ENCODE data around the gene DRAP1.
A peak's percentile ranks its signal among the peaks of the same experiment; 100 is the strongest.

Gene DRAP1

DNA sequence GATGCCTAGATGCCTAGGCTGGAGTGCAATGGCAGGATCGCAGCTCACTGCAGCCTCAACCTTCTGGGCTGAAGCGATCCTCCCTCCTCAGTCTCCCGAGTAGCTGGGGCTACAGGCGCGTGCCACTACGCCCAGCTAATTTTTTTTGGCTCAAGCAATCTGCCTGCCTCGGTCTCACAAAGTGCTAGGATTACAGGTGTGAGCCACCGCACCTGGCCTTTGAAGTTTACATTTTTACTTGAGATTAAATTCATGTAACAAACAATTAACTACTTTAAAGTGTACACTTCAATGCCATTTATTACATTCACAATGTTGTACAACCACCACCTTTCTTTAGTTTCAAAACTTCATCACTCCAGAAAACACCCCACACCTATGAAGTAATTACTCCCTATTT is 15.5 kb upstream of the DRAP1 start:
- DNase-seq (ENCODE audit: low read depth): no peak

DNA sequence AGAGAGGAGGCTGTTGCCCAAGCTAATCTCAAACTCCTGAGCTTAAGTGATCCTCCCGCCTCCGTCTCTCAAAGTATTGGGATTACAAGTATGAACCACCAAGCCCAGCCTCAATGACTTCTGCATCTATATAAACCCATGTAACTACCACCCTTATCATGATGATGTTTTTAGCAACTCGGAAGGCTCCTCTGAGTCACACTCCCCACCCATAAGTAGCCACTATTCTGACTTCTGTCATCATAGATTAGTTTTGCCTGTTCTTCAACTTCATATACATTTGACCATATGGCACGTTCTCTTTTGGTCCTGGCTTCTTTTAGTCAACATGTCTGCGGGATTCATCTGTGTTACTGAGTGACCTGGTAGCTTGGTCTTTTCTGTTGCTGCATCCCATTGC is 12.6 kb upstream of the DRAP1 start:
- peak; percentile 28 for DNase-seq (ENCODE audit: low read depth)

DNA sequence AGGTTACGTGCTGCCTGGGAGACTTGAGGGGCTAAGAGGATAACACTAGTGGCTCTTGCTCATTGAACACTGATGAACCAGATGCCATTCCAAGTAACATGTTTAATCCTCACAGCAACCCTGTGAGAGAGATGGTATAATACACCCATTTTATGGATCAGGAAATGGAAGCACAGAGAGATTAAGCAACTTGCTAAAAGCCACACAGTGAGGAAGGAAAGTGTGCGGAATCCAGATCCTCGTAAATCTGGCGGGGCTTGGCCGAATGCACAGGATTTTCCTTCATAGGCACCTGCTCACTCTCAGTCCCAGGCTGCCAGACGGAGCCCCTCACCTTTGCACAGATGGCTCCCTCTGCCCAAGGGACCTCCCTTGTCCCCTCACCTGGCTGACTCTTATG is 11.3 kb upstream of the DRAP1 start:
- DNase-seq (ENCODE audit: low read depth): no peak

DNA sequence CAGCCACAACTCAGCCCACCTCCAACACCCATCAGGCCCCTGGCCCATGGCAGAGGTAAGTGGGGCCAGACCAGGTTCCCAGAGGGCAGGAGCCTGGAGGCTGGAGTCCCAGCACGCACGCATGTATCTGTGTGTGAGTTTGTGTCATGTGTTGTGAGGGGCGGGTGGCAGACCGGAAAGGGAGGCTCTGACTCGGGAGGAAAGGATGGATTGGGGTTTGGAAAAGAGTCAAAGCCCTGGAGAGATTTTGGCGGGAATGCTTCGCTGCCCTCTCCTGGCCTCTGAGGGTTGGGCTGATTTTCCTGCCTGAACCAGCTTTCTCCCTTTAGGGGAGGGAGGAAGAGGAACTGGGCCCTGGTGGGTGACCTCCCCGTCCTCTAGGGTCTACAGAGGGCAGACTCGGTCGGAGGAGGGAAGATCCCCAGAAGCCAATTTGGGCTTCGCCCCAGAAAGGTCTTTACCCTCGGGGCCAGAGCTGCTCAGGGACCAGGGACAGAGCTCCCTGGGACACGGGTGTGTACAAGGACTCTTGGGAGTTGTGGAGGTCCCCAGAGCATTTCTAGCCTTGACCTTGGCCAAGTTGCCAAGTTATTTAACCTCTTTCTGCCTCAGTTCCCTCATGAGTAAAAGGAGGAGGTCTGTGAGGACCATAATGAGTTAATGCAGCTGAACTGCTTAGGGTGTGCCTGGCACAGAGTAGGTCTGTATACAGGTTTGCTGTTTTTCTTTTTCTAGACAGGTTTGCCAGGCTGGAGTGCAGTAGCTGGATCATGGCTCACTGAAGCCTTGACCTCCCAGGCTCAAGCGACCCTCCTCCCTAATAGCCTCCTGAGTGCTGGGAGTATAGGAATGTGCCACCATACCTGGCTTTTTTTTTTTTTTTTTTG is 7.3 kb upstream of the DRAP1 start:
- DNase-seq (ENCODE audit: low read depth): peak; percentile 27

DNA sequence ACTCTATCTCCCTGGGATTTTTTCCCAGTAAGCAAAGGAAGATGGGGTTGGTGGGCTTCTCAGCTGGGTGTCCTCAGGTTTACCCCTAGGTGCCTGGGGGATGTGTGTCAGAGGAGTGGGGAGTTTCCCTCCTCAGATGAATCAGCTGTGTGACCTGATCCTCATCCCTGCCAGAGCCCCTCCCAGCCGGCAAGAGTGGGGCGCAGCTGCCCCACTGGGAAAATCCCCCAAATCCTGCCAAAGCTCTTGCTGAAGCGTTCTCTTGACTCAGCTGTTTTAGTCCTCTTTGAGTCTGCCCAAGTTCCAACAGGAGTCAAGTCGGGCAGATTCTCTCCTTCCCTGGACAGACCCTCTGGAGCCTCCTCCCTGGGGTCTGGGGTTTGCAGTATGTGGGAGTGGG is 6.4 kb upstream of the DRAP1 start:
- peak; percentile 86 for DNase-seq (ENCODE audit: low read depth)

DNA sequence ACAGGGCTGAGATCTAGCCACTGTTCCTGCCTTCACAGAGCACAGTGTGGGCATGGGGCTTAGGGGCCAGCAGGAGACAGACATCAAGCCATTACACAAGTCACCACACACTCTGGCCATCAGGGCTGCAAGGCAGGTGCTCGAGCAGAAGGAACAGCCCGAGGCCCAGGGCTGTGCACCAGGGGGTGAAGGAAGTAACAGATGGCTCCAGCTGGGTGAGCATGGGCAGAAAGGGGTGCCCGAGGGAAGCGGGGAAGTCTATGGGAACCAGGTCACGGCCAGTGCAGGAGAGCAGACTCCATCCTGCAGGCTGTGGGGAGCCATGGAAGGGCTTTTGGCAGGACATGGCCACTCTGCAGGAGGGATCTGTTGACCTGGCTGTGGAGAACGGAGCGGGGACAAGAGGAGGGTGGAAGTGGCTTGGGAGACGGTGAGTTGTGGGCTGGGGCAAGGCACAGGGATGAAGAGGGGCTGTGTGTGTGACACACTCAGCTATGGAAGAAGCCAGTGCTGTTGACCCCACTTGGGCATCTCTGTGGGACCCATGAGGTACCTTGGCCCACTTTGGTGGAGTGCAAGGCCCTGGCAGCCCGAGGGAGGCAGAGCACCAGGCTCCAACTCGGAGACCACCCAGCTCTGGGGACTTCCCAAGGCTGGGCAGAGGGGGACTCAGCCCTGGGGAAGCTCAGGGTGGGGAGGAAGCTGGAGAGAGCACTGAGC is 4.0 kb upstream of the DRAP1 start:
- DNase-seq (ENCODE audit: low read depth): no peak

DNA sequence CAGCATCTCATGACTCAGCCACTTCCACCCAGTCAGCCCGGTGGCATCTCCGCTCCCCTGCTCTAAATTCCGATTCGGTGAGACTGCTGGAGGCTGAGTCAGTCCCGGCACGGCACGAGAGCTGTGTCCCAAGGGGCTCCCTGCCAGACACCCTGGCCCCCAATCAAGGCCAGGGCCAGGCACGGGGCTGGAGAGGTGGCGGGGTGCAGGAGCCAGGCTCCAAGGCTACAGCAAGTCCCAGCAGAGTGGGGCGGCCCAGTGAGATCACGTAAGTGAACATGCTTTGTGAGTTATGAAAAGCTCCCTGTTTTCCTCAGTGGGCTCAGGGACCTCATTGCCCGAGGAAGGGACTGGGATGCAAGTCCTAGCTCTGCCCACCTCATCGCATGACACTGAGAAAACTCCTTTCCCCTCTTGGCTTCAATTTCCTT is 3.4 kb upstream of the DRAP1 start:
- DNase-seq (ENCODE audit: low read depth): peak; percentile 98

DNA sequence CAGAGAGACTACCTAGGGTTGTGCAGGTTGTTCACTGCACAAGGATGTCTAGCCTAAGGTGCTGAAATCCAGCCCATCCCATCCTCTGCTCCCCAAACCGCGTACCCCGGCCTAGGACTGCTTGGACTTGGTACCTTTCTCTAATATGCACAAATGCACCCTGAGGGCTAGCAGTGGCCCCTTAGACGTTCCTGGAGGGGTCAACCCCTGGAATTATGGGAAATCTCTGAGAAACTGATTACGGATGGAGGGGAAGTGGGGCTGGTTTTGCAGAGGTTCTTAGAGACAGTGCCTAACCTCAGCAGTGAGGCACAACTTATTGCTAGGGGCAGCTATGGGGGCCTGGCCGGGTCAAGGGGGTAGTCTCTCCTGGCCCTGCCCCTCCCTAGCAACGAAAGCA is 2.8 kb upstream of the DRAP1 start:
- DNase-seq (ENCODE audit: low read depth): no peak

DNA sequence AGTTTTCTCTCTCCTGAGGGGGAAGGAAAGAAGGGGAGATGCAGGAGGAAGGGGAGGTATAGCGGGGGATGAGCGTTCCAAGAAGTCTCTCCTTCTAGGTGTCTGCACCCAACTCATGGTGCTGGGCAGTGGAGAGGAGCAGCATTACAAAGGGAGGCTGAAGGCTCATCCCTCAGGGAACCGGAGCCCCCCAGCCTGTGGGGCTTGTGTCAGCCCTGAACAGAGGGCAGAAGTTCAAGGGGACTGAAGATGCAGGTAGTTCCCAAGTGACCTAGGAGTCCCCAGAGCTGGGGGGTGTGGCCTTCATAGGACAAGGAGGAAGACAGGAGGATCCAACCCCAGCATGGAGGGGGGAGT is 2.2 kb upstream of the DRAP1 start:
- no peak for DNase-seq (ENCODE audit: low read depth)

DNA sequence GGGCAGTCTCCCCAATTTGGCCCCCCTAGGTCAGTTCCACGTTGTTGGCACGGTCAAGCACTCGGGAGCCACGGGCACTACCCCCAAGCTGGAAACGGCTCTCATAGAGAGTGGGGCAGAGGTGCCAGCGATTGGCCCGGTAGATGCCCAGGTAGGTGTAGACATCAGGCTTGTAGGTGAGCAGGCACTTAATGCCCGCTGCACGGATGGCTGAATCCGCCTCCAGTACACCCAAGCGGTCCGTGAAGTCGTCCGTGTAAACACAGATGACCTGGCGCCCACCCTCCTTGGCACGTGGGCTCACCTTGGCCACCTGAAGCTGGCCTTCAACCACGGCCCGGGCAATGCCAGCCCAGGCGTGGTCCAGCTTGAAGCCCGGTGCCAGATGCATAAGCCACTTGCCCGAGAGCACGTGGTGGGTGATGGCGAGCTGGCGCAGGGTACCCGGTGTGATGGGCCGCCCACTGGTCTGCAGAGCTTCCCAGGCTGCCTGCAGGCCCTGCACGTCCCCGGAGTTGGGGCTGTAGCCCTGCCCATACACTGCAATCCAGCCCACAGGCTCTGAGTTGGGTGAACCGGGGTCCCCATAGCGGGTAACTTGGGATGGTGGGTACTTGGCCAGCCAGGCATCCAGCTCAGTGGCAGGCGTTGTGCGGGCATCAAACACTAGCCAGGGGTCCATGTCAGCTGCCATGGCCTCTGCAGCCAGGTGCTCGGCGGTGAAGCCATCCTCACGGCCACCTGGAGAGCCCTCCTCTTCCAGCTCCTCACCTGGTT is 1.6 kb upstream of the DRAP1 start:
- DNase-seq (ENCODE audit: low read depth): no peak

DNA sequence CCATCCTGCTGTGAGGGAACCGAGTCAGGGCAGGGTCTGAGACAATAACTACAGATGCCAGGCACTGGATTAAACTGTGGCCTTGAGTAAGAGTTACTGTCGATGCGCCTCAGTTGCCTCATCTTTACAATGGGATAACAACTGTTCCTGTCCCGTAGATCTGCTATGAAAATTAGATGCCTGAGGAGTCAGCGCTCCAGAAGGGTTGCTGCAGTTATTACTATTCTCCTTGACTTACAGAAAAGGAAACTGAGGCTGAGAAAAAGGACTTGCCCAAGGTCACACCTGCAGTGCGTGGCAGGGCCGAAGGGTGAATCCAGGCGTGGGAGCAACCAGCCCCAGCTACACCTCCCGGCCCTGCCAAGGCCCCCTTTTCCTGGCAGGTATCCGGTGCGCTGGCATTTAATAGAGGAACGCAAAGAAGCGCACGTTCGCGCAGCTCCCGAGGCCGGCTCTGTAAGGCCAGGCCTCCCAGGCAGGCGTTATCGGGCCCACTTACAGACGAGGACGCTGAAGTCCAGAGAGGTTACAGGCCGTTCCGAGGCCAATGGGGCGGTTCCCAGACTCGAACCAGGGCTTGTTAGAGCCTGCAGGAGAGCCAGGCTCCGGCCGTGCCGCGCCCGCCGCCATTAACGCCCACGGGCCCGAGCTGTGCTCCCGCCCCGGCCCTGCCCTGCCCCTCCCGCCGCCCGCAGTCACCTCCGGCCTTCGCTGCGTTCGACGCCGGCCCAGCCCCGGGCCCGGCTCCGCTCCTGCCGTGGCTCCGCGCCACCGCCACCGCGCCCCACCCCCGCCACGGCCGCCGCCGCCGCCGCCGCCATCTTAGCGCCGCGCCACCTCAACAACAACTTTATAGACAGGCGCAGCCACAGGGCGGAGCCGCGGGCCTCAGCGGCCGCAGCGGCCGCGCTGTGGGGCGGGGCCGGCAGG is 750 bp upstream of the DRAP1 start, which contains the start of gene C11orf68:
Gene C11orf68 (minus strand): TSS at position 852 of the 930 bp plus-strand sequence. CDS start 31 bp downstream, at position 821.
- peak; percentile 44 for DNase-seq (ENCODE audit: low read depth)

DNA sequence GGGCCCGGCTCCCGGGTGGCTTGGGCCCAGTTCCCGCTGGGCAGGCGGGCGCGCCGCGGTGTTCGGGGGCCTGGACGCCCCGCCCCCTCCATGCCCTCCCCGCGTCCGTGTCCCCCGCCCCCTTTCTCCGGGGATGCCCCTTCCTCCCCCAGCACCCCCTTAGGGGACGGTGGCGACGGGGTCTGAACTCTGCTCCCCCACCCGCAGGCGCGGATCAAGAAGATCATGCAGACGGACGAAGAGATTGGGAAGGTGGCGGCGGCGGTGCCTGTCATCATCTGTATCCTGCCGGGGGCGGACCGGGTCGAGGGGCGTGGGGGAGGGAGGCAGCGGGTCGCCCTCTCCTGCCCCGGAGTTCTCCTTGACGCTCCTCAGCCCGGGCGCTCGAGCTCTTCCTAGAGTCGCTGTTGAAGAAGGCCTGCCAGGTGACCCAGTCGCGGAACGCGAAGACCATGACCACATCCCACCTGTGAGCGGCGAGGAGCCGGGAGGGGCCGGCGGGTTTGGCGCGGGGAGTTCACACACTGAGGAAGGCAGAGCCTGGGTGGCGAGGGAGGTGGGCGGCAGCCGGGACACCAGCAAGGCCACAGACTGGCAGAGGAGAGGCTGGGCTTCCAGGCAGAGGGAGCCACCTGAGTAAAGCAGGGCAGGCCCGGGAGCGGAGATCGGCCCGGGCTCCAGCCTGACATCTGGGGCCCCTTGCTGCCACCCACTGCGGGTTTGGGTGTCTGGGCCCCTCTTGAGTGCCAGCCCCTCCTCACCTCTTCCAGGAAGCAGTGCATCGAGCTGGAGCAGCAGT is 546 bp downstream of the DRAP1 start:
- DNase-seq (ENCODE audit: low read depth): no peak

DNA sequence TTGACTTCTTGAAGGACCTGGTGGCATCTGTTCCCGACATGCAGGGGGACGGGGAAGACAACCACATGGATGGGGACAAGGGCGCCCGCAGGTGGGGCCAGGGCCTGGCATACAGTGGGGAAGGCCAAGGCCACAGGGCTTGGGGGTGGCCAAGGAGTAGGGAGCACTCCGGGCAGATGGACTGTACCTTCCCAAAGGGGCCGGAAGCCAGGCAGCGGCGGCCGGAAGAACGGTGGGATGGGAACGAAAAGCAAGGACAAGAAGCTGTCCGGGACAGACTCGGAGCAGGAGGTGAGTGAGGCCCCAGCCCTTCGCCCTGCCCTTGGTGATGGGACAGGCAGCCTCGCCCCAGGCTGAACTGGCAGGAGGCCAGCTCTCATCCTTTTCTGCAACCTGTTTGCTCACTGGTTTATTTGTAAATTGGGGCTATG is 1.2 kb downstream of the DRAP1 start:
- DNase-seq (ENCODE audit: low read depth): no peak

DNA sequence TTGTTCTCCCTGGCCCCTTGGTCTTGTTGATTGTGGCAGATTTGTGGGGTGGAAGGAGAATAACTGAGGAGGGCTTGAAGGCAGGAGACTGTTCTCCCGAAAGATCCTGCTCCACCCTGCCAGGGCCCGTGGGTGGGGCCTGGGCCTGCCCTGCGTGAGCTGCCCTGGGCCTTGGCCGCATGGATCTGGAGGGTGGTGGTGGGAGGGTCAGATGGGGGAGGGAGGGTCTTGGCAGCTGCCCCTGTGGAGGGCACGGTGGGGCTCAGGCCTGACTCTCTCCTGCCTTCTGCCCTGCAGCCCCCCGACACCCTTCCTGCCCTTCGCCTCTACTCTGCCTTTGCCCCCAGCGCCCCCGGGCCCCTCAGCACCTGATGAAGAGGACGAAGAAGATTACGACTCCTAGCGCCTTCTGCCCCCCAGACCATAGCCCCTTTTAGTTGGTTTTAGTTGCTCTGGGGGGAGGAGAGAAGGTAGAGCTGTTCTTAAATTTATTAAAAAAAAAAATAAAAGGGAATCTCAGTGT is 1.9 kb downstream of the DRAP1 start:
- no peak for DNase-seq (ENCODE audit: low read depth)

DNA sequence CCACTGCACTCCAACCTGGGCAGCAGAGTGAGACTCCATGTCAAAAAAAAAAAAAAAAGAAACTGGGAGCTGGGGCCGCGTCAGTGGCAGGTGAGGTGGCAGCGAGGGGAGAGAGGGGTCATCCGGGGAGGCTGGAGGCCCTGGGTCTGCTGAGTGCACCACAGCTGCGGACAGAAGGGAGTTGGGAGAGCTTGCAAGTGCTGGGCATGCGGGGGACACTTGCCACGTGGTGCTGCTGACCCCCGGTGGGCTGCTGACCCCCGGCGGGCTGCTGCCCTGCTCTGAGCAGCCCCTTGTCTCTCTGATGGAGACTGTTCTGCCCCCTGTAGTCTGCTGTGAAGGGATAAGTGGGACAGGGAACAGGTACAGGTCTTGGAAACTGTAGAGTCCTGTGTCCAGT is 2.6 kb downstream of the DRAP1 start:
- no peak for DNase-seq (ENCODE audit: low read depth)

DNA sequence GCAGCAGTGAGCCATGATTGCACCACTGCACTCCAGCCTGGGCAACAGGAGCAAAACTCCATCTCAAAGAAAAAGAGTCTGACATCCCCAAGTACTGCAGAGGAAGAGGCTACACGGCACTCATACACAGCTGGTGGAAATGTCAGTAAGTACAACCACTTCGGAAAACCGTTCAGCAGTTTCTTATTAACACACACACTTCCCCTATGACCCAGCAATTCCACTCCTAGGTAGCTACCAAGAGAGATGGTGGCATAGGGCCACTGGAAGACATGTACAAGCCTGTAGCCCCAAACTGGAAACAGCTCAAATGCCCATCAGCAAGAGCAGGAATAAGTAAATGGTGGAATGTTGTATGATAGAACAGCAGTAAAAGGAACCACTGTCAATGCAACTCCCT is 3.3 kb downstream of the DRAP1 start:
- no peak for DNase-seq (ENCODE audit: low read depth)

DNA sequence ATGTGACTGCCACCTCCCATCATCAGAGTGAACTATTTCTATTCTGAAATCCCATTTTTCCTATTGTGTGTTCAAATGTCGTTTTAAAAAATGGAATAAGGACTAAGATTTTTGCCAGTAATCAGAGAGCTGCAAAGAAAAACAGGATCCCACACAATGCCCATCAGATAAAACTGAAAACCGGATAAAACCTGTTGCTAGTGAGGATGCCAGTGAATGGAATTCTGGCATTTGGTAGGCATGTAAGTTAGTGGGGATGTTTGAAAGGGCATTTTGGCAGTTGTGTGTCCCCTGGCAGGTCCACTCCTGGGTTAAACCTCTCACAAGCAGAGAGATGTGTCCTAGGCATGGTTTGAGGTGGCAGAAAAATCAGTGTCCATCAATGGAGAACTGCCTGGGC is 6.2 kb downstream of the DRAP1 start:
- DNase-seq (ENCODE audit: low read depth): no peak

DNA sequence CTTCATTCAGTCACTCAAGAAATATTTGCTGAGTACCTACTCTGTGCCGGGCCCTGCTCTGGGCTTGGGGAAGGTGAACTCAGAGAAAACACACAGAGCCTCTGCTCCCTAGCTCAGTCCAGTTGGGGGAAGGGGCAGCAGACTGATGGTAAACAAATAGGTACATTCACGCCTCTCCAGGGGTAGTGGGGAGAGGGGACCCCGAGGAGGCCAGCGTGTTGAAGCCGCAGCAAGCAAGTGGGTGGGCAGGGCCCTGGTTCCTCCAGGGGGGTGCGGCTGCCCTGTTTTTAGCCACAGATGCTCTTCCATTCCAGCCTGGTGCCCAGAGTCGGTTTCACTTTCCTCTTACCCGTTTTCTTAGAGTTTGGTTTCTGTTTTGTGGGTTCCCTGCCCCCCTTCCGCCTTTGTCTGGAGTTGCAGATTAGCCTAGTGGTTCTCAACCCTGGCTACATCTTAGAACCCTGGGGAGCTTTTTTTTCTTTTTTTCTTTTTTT is 8.7 kb downstream of the DRAP1 start:
- peak; percentile 31 for DNase-seq (ENCODE audit: low read depth)

DNA sequence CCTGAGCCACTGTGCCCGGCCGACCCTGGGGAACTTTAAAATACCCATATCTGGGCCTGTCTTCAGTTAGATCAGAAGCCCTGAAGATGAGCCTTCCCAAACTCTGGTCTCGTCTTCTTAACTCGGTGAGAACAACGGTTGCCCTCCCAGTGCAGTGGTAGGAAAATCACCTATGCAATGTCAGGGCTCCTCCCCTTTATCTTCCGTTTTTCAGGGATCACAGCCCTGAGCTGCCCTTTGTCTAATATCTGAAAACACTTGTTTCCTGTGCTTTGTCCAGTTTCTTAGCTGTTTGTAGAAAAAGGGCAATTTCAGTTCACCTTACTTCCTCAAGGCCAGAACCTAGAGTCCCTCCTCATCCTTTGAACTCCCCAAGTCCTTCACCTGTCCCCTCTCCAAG is 9.4 kb downstream of the DRAP1 start:
- DNase-seq (ENCODE audit: low read depth): no peak

Measured in iris pigment epithelial cell (primary cell).